GM18951 (cell line): ENCODE data around the gene C16orf78.

Source experiments
- POLR2A ChIP-seq: IDR thresholded peaks from 4 replicates; pipeline ENCODE4 v1.6.1; 2011; ENCODE audit warnings: mild to moderate bottlenecking; ENCODE audit not compliant: insufficient read length, insufficient read depth; ENCODE audit errors: extremely low read depth
- in situ Hi-C: fragments of 300-500 bp; cut with MboI; formaldehyde crosslinking; loops from one replicate; pipeline ENCODE4 v1.12.0; 2022; ENCODE audit warnings: low sequenced_read_pairs, mixed read lengths, inconsistent platforms; ENCODE audit not compliant: unreplicated experiment

The C16orf78 gene

DNA sequence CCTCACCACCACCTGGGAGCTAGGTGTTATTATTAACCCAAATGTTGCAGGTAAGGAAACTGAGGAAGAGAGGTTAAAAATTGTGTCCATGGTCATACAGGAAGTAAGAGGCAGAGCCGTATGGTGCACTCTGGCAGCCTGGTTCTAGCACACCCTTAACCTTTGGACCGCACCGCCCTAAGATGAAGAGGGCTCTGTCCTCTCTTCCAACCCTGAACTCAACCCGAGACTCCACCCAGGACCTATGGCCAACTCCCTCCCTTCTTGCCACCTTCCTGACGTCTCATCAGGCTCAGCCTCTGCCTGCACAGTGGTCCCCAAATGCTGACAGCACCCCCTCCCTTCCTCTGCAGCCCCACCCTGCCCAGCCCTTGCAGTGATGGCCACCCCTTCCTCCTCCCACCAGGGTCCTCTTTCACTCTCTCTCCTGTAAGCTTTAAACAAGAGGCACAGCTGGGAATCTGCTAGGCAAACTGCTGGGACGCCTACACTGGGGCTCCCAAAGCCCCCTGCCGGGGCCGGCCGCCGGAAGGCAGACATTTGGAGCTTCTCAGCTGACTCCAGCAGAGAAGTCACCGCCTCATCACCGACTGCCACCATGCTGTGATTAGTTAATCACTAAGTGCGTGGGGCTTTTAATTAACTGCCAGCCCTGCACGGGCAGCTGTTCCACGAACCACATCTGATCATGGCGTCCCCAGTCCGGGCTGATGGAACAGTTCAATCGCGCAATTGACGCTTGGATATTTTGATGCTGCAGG is 16.7 kb upstream of the C16orf78 start:
- TF ChIP-seq POLR2A = no peak
- in situ Hi-C loops = loop anchor here (25.0 kb wide), 1 partner anchor 670 kb away; no protein-coding TSS in a partner anchor

DNA sequence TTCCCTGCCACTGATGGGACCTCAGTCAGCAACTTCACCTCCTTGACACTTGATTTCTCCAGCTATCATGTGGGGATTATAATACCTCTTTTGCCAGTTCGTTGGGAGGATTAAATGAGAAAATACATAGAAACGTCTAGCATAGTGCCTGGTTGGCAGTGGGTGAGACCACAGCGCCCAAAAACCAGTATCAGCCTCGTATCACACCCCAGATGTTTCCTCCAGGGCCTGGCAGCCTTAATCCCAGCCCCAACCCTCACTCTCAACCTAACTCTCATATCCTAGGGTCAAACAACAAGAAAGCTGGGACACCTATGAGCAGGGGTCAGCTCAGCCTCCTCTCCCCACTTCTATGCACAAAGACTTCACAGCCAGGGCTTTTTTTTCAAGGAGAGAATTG is 14.0 kb upstream of the C16orf78 start:
- in situ Hi-C loops = loop anchor here (25.0 kb wide), 1 partner anchor 672 kb away; no protein-coding TSS in a partner anchor
- no peak for TF ChIP-seq POLR2A

DNA sequence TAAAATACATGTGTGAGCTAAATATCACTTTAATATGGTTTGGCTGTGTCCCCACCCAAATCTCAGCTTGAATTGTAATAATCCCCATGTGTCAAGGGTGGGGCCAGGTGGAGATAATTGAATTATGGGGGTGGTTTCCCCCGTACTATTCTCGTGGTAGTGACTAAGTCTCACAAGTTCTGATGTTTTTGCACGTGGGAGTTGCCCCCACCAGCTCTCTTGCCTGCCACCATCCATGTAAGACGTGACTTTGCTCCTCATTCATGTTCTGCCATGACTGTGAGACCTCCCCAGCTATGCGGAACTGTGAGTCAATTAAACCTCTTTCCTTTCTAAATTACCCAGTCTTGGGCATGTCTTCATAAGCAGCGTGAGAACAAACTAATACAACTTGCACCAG is 11.9 kb upstream of the C16orf78 start:
- in situ Hi-C loops = loop anchor here (25.0 kb wide), 1 partner anchor 674 kb away; no protein-coding TSS in a partner anchor

DNA sequence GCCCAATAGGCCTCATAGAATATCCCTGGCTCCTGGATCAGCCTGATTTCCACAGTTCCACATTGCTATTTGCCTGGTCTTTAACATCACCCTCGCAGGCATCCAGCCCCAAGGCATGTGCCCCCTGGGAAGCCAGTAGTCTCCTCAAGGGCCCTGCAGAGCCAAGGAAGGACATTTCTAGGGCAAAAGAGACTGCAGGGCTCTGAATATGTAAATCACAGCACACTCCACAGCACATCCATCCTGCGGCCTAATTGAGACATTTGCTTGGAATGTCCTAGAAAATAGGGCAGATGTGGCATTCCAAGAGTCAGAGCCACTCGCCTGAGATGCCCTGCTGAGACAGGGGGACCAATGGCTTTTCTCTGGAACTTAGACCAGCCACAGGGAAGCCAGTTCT is 11.4 kb upstream of the C16orf78 start:
- no peak for TF ChIP-seq POLR2A
- in situ Hi-C loops = loop anchor here (25.0 kb wide), 1 partner anchor 675 kb away; no protein-coding TSS in a partner anchor

DNA sequence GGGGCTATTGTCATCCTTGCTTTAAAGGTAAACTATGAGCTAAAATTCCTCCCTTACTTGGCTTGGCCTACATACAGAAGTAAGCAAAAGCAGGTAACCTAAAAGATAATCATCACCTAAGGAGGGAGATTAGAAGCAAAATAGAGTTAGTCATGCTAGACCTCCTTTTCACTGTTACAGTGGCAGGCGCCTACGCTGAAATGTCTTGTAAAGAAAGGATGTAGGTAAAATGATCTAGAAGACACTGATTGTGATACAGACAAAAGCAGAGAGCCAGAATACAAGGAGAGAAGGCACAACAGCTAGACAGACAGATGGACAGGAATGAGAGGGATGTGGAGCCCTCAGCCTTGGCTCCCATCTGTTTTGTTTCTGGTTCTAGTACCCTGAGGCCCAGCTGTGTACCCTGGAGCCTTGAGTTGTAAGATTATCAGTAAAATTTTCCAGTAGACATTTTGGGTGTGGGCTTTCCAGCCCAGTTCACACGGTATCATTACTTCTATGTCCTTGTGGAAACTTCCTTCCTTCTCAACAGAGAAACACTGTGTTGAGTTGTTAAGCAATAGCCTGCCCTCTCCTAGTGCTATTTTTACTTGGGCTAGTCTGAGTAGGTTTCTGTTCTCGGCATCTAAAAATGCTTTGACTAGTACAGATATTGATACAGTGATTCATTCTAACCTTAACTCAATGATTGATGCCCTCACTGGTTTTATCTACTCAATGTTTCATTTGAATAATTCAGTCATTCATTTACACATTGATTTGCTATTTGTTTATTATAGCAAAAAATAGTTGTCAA is 7.7 kb upstream of the C16orf78 start:
- in situ Hi-C loops = loop anchor here (25.0 kb wide), 1 partner anchor 679 kb away; no protein-coding TSS in a partner anchor
- TF ChIP-seq POLR2A = no peak

DNA sequence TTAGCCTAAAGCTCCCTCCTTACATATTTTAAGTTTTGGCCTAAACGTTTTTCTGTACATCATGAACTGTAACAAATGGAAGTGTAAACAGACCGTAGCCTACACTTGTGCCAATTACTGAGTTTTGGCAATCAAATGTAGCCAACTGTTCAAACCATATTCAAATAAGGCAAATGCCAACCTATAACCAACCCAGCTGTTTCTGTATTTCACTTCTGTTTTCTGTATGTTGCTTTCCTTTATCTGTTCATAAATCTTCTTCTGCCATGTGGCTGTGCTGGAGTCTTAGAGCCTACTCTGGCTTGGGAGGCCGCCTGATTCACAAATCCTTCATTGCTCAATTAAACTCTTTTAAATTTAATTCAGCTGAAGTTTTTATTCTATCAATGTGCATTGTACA is 6.9 kb upstream of the C16orf78 start:
- in situ Hi-C loops = loop anchor here (25.0 kb wide), 1 partner anchor 679 kb away; no protein-coding TSS in a partner anchor
- TF ChIP-seq POLR2A = no peak

DNA sequence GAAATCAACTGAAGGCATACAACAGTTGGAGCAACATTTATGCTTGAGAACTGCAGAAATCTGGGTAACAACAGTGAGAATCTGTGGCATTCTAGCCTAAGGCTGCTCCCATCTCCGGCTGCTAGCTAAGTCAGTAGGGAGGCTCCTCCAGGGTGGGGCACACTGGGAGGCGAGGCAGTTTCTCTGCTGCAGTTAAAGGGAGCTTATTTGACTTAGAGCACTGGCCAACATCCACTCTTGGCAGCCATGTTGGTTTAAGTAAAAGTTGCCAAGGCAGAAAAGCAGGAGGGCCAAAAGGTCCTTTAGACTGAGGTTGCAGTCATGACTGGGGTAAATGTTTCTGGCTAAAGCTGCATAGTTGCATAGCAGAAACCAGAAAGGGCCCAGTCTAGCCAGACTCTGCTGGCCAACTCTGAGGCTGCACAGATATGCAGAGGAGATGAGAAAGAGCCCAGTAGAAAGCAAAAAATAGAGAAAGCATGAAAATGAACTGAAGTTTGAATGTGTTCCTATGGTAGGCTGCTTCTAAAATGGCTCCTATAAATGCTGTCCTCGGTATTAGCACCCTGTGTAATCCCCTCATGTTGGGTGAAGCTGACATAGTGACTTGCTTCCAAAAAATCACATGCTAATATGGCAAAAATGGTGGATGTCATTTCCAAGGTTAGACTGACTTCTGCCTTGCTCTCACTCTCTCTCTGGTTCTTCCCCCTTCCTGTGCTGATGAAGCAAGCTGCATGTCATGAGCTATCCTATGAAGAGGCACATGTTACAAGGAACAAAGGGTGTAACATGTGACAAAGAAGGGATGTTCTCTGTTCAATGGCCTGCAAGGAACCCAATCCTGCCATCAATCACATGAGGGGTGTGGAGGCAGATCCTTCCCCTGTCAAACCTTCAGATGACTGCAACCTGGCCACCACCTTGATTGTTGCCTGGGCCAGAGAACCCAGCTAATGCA is 3.7 kb upstream of the C16orf78 start:
- in situ Hi-C loops = loop anchor here (25.0 kb wide), 1 partner anchor 683 kb away; no protein-coding TSS in a partner anchor
- no peak for TF ChIP-seq POLR2A

DNA sequence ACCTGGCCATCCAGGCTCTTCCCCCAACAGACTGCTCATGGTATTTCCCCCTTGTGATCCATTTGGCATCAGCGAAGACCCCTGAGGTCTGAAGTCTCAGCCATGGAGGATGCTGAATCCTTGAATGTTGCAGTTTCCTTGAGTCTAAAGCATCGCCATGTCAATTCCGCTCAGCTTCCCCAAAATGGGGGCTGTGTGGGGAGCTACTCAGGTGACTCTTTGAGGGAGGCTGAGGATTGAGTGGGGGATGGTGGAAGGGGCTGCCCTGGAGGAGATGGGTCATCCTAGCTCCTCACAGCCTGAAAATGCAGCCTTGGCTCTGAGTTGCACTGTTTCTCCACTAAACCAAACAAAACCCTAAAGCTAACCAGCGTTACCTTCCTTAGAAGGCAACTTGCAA is 2.6 kb downstream of the C16orf78 start:
- TF ChIP-seq POLR2A = no peak
- in situ Hi-C loops = no loop called here

DNA sequence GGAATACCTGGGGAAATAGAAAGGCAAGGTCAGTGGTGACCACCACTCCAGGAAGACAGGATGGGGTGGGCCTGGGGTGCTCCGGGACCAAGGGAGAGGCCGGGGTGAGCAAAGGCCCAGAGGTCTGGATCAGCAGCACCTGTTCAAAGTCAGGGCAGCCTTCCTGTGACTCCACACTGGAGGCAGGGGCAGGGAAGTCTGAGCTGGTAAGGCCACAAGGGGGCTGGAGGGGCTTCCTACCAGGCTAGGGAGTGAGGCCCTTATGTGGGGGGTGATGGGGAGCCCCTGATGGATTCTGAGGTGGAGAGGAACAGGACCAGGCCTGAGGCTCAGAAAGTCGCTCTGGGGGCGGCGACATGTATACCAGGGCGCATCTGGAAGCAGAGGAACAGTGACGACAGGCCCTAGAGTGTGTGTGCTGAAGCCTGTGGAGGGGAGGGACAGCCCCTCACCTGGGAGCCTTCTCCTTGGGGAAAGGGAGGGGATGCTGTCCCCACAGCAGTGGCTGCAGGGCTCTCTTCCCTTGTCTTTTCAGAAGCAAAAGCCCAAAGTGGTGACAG is 3.7 kb downstream of the C16orf78 start:
- in situ Hi-C loops = no loop called here
- no peak for TF ChIP-seq POLR2A

DNA sequence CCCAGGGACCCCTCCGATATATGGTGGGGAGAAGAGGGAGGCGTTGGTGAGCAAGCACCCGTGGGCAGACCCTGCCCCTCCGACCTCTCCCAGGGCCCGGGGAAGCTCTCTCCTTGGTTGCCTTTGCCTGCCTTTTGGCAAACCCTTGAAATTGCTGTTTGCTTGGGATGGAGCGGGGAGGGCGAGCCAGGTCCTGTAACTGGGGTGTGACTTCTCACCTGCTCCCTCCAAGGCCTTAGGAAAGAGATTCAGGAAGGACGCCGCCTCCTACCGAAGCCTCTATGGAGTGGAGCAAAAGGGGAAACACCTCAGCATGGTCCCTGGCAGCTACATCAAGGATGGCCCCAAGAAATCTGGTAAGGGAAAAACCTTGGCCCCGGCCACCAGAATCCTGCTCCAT is 4.6 kb downstream of the C16orf78 start:
- in situ Hi-C loops = no loop called here
- TF ChIP-seq POLR2A = no peak

DNA sequence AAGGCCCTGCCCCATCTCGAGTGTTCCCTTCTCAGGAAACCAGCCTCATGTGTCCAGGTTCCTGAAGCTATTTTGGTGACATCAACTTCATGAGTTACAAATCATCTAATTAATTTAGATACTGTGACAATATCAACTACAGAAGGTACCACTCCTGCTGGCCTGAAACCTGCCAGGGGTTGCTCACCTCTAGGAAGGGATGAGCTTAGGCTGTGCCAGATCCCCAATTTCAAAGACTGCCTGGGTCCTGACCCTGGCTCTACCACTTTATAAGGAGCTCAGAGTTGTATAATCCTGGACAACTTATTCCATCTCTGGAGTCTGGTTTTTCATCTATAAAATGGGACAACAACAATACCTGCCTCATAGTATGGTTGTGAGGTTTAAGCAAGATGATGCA is 5.2 kb downstream of the C16orf78 start:
- in situ Hi-C loops = no loop called here
- TF ChIP-seq POLR2A = no peak

DNA sequence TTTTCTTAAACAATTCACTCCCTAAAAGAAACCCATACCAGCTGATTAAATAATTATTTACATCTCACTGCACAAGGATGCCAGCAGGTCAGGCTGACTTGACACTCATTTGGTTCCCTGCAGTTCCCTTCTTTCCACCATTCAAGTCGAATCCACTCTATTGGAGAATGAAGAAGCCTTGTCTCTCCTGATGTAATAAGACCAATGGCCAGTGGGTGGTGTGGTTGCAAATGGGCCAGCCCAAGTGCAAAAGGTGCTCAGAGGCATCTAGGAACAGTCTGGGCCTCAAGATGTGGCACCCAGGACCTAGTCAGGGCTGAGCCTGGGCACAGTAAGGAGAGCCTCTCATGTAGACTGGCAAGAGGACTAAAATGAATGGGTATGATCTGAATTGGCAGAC is 9.3 kb downstream of the C16orf78 start:
- TF ChIP-seq POLR2A = no peak
- in situ Hi-C loops = no loop called here
